HL-60/S4 treated with phorbol 12-myristate 13-acetate at 8.2 ng/mL for 4 days and 3 days (cell line): ENCODE results near the gene PRKCE.

Experiments used
- in situ Hi-C: fragments of 300-500 bp; cut with MboI; formaldehyde crosslinking; loops from 2 replicates; pipeline ENCODE4 v1.15.0; 2022; ENCODE audit warnings: low sequenced_read_pairs

The PRKCE gene

DNA sequence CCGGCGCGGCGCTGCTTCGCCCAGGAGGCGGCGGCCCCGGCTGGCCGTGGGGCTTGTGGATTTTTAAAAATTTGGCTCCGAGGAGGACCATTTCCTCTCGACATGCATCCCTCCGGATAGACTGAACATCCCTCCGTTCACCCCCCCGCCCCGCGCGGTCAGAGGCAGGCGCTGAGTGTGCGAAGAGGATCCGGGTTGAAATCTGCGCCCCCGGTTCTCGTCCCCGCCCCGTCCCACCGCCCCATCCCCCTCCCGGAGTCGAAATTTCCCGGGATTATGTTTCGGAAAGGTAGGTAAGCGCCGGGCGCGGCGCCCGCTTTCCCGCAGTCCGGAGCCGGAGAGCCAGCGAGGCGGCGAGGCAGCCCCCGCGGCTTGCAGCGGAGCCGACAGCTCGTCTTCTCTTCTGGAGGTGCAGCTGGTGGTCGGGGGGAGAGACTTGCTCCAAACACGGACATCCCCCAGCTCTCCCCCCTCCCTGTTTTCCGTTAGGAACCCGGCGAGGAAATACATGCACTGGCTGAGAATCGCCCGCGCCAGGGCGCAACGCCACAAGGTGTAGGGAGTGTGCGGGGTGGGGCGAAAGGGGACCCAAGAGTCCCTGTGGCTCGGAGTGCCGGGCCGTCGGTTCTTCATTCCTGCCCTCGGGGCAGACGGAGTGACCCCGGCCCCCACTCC, at the start of gene PRKCE:
Gene PRKCE (plus strand): TSS at position 261 of the 675 bp plus-strand sequence.
- in situ Hi-C loops: no loop called here

DNA sequence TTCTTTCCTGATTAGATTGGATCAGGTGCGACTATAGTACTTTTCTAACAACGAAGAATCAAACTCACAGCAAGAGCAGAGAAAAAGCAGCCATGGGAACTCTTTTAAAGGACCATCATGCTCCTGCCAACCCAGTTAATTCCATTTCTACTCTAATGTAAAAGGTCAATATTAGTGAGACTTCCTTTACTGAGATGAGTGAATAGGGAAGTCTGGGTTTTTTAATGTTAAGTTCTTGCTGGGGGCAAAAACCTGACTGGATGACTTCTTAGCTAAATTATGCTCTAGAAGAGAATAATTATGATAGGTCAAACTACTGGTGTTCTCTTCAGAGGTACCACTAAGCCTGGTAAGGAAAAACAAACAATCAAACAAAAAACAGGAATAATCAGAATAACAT, 48.9 kb upstream of the PRKCE start:
- in situ Hi-C loops: no loop called here

DNA sequence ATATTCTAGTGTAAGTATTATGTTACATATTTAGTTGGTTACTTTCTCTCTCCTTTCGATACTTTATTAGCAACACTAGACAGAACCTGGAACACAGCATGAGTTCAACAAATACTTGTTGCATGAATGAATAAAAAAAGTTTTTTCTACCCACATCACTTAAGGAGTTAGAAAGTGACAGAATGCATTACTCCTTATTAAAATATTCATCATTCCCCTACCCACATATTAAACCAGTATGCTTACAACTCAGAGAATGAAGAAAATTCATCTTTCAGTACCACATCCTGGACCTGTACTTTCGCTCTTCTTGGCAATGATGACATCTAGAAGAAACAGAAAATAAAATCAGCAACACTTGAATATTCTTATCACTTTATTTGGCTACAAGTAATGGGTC, 46.4 kb upstream of the PRKCE start:
- in situ Hi-C loops: no loop called here

DNA sequence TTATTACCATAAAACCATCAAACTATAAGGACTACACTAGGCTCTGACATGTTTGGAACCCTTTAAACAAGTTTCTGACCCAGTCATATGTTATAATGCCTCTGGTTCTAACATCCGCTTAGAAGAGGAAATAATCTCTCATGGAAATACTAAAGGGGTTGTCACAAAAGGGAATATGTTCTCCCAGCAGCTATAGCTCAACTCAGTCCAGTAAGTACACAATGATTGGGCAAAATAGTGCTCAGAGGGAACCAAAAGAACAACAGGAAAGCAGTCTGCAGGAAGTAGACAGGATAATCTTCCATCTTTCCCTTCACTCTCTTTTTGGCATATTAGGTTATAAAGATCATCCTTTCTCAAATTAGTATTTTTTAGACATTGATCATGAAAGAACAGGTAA, 44.7 kb upstream of the PRKCE start:
- in situ Hi-C loops: no loop called here

DNA sequence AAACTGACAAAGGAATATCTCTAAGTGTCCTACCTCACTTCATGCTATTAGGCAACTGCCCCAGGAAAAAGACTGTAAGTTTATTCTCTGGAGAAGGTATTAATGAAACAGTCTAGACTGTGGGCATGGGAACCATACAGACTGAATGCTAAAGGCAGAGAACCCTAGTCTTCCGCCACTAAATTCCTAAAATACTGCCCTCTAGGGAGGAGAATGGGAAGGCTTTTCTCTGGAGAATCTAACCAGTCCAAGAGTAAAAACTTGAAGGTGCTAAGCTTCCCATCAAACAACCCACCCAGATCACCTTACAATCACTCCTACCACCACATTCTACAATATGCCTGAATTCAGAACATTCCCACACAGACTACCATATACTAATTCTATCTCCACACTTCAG, 43.8 kb upstream of the PRKCE start:
- in situ Hi-C loops: no loop called here

DNA sequence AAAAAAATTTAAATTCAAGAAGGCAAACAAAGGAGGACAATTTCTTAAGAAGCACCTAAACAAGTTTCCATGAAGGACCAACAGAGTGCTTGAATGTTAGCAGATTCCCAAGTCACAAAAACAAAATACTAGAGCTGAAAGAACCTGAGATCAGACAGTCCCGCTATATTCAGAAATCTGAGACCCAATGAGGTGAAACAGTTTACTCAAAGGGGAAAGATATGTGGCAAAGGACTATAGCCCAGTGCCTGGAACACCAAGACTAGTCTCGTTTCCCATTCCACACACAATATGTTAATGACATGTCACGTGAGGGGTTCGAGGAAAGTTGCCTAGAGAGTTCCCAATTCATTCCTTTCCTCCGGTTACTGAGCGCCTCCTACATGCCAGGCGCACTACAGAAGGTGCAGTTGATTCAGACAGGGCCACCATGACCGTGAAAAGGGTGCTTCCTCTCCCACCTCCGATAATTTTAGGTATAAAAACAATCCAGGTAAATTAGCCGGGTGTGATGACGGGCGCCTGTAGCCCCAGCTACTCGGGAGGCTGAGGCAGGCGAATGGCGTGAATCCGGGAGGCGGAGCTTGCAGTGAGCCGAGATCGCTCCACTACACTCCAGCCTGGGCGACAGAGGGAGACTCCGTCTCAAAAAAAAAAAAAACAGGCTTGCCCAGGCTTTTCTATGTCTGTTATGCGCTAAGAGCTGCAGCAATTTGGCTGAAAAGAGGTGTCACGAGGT, 41.0 kb upstream of the PRKCE start:
- in situ Hi-C loops: no loop called here

DNA sequence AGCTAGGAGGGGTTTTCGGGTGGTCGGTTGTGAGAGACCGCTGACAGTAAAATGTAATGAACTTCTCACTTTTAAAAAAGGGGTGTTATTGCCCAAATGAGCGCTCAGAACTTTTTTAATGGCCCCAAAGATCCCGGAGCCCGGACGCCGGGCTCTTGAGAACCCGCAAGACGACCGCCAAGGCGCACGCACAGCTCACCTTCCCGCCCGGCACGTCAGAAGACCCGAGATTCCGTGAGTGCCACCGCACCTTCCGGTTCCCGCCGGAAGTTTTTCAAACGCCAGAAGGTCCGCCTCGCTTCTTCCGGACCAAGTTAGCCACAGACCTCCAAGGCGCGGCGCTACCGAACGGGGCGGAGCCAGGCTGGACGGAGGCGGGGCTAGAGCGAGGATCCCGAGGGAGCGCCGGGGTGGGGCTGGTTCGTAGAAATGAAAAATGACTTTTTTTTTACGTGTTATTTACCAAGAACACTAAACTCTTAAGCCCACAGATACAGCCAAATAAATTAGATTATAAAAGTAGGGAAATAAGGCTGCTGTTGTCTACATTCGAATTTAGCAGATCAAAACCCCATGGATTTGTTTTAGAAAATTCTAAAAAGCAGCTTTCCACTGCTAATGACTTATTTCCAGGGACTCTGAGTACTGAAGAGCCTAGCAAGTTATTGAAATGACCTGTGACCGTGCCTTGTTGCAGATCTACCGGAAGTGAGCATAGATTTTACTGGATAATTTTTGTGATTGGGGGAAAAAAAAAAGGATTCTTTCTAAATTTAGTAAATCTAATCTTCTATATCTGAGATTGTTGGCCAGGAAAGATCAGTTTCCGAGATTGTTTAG, 40.2 kb upstream of the PRKCE start, which contains the start of gene SRBD1:
Gene SRBD1 (minus strand): TSS at position 248 of the 840 bp plus-strand sequence. CDS start 5,826 bp downstream, outside the sequence.
- in situ Hi-C loops: no loop called here

DNA sequence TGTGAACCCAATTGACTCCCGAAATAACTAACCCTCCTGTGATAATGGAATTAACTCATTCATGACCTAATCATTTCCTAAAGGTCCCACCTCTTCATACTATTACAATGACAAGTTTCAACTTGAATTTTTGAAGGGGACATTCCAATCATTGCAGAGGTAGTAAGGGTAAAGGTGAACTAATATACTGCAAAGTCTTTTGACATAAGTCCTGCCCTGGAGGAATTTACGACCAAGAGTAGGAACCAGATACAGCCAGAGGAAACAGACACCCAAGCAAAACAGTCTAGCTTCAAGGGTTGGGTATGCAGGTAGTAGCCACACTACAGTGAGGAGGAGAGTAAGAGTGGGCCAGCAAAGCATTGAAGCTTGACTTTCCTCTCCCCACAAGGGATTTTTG, 39.2 kb upstream of the PRKCE start:
- in situ Hi-C loops: no loop called here

DNA sequence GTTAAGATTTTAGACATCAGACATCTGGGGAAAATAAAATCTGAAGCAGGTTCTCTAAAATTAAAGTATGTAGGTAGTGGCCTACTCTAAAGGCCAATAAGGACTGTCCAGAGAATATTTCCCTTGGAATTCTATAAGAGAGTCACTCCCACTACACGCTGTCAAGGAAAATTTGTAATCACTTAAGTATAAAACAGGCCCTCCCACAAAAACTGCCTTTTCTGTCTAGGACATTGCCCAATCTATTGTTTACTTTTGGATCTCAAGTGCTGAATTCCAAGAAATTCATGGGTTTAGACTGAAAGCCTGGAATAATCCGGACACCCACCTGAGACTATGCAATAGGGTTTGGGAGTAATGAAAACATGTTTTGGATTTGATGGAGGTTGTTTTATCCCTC, 38.7 kb upstream of the PRKCE start:
- in situ Hi-C loops: no loop called here

DNA sequence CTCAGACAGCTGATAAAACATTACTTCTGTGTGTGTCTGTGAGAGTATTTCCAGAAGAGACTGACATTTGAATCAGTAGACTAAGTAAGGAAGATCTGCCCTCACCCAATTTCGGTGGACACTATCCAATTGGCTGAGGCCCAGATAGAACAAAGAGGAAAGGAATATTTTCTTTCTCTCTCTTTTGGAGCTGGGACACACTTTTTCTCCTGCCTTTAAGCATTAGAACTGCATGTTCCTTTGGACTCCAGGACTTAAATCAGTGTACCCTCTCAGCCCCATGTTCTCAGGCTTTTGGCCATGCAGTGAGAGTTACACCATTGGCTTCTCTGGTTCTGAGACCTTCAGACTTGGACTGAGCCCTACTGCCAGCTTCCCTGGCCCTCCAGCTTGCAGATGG, 37.1 kb upstream of the PRKCE start:
- in situ Hi-C loops: no loop called here

DNA sequence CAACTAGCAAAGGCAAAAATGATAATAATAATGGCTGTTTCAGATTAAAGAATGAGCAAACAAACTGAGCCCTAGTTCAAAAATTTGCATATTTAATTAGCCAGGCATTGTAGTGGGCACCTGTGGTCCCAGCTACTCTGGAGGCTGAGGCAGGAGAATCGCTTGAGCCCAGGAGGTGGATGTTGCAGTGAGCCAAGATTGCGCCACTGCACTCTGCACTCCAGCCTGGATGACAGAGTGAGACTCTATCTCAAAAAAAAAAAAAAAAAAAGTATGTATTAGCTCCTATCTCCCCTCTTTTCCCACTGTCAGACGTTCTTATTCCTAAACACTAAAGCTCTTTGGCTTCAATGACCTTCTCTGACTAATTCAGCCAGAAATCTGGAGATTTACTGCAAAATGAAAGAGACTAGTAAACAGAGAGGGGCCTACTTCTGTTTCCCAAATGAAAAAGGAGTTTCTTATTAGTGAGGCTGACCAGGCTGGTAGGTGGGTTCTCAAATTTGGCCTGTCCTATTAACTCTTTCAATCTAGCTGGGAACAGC, 36.5 kb upstream of the PRKCE start:
- in situ Hi-C loops: no loop called here

DNA sequence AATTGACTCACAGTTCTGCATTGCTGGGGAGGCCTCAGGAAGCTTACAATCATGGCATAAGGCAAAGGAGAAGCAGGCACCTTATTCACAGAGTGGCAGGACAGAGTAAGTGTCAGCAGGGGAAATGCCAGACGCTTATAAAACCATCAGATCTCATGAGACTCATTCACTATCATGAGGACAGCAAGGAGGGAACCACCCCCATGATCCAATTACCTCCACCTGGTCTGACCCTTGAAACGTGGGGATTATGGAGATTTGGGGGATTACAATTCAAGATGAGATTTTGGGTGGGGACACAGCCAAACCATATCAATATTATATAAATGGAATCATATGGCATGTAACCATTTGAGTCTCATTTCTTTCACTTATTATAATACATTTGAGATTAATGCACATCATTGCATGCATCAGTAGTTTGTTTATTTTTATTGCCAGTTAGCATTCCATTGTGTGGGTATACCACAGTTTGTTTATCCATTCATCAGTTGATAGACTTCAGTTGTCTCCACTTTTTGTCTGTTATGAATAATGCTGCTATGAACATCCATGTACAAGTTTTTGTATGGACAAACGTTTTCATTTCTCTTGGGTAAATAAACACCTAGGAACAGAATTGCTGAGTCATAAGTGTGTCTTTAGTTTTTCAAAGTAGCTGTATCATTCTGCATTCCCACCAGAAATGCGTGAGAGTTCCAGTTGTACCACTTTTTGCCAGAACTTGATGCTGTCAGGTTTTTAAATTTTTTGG, 34.6 kb upstream of the PRKCE start:
- in situ Hi-C loops: no loop called here

DNA sequence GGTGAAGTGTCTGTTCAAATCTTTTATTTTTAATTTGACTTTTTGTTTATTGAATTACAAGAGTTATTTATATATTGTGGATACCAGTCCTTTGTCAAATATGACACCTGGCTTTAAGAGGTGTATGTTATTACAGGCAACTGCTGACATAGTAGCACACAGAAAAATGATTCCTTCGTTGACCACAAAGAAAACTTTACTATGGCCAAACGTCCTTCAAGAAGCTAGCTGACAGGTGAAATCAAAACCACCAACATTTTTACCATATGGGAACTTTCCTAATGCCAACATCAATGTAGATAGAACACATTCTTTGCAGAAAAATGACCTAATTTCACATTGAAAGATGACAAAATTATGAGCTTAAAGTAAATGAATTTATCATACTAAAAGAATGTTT, 34.0 kb upstream of the PRKCE start:
- in situ Hi-C loops: no loop called here

DNA sequence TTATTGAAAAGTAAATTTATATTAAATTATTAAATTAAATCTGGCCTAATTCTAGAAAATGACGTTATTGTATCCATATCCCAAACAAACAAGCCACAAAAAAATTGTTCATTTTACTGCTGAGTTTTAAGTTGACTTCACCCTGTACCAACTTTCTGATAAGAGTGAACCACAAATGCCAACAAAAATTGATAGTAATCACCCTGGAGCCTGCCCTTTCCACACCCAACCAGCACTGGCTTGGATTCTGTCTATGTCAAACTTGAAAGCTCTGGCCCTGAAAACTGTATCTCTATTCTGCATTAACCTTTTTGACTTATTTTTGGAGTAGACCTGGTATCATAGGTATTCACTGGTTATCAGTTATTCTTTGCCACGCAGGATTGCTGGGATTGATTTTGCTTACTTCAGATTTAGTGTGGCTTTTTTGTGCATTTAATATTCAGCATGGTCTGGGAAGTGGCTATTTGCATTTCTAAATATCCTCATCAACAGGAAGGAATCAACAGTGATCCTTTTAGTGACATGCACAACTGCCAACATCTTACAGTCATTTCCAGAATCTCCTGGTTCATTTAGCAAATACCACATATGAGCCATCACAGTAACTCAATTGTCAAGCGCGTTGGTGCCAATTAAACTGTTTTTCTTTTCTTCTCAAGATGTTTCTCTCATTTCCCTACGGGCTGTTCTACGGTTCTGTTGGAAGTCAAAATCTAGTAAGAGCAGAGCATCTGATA, 29.0 kb upstream of the PRKCE start:
- in situ Hi-C loops: no loop called here

DNA sequence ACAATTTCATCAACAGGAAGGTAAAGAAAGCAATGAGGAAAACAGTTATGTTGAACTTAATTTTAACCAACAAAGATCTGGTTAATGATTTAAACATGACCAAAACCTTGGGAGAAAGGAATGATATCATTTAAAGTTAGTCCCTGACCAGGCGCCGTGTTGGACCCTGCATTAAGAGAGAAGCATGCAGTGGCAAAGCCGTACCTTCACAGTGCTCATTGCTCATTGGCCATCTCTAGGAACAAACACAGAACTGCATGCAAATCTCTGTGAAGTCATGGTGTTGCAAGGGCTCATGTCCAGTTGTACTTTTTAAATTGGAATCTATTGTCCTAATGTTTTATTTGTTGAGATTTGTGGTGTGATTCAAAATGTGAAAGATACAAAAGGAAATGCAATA, 28.4 kb upstream of the PRKCE start:
- in situ Hi-C loops: no loop called here

DNA sequence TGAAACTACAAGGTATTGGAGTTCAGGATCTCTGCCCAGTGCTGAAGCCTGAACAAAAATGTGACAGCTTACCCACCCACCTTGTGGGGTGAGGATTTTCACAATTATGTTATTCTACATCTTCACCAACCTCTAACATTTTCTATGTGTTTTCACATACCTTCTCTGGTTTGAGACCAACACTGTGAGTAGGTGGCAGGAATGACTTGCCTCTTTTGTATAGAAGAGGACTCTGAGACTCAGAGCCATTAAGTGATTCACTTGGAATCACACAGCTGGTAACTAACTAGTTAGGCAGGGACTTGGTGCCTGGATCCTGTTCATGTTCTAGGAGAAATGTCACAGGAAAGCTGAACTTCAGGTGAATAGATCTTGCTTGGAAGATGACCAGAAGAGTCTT, 25.7 kb upstream of the PRKCE start:
- in situ Hi-C loops: no loop called here

DNA sequence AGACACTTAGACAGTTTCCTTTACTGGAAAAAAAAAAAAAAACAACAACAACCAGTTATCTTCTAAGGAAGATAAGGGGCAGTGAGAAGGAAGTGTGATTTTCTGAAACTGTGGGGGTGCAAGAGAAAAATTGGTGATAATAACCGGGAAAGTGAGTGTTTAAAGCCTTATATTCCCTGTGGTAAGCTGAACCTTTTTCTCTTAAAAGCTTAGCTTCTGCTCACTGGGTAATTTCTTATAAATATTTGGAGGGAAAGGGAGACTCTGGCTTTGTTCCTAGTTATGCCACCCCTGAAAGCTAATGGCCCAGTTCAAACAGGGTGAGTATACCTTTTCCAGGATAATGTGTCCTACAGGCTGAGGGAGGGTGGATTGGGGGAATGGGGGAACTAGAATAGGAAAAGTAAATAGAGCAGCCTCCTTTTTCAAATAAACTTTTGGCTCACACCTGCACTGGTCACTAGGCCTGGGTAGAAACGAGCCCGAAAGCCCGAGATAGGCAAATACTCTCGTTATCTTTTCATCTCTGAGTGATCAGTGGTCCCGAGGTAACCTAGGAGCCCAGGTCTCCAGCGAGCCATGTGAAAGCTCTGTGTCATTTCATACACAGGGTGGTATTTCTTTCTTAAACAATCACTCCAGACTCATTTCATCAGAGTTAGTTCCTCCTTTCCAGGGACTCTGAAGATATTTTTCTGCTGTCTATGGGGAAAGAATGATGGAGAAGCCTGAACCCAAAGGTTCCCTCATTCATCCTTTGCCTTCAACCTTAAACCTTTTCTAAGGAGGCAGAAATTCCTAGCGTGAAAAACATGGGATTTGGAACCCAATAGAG, 24.9 kb upstream of the PRKCE start:
- in situ Hi-C loops: no loop called here

DNA sequence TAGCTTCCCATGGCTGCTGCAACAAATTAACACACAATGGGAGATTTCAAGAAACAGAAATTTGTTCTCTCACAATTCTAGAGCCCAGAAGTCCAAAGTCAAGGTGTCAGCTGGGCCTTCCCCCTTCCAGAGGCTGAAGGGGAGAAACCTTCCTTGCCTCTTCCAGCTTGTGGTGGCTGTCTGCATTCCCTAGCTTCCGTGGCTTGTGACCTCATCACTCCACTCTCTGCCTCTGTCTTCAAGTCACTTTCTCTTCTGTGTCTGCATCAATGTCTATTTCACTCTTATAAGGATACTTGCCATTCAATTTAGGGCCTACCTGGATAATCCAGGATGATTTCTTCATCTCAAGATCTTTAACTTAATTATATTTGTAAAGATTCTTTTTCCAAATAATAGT, 23.6 kb upstream of the PRKCE start:
- in situ Hi-C loops: no loop called here

DNA sequence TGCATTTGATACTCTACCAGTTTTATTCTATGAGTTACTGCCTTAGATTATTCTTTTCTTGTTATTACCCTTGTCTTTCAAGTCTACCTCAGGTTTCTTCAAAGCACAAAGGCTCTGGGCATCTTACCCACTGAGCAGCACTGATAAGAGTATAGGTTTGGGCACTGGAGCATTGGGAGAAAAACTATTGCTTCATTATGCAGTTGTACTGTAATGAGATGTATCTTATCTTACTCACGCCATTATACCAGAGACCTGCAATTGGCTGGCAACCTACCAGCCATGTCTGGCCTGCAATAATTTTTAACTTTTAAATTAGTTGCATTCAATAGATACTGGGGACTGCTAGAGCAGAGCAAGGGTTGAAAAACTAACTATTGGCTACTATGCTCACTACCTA, 21.5 kb upstream of the PRKCE start:
- in situ Hi-C loops: no loop called here
